Activated CD4-positive, CD25-positive, alpha-beta regulatory T cell (primary cell): ENCODE results near the gene SUPT3H.
"Not testable (repeated sequence)": the region's sequence is repeated elsewhere in the genome, so short reads cannot be mapped to it uniquely, and the experiment has no call there.

Source experiments
- DNase-seq, 4 experiments: peaks; one replicate each; lab custom pipeline; 2025; lab: John Stamatoyannopoulos, UW

The SUPT3H gene

DNA sequence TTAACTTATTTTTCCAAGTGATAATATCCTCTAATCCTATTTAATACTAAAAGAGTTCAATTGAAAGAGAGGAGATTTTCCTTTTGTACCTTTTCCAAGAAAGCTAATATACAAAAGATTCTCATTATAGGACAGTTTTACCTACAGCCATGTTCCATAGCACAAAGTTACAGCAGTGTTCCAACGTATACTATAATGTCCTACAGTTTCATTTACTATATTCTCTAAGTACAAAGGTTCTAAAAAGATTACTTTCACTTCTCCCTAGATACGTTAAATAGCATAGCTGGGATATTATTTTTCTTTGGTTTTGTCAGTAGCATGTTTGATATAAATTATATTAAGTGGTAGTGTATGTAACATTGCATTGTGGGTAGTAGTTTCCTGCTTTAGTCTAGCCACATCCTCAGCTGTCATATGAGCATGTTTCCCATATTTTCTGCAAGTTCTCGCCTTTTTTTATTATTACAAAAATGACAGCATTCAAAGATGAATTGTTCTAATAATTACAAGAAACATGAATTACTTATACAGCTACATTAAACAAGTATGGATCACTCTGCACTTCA lies 54.0 kb downstream of the SUPT3H start:
- no peak for DNase-seq

- no peak for DNase-seq
These were observed 57.4 kb downstream of the SUPT3H start for GRCh38 chr6:45320349-45320748.

DNA sequence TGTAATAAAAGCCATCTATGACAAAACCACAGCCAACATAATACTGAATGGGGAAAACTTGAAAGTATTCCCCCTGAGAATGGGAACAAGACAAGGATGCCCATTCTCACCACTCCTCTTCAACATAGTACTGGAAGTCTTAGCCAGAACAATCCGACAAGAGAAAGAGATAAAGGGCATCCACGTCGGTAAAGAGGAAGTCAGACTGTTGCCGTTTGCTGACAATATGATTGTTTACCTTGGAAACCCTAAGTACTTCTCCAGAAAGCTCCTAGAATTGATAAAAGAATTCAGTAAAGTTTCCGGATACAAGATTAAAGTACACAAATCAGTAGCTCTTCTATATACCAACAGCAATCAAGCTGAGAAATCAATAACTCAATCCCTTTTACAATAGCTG lies 63.6 kb downstream of the SUPT3H start:
- no peak for DNase-seq

GRCh38 chr6:45310118-45310788 lies 67.5 kb downstream of the SUPT3H start:
- DNase-seq, result no peak

- DNase-seq, result no peak
These were observed 72.2 kb downstream of the SUPT3H start for GRCh38 chr6:45305546-45305945.

GRCh38 chr6:45302832-45303231 lies 74.9 kb downstream of the SUPT3H start:
- DNase-seq, result no peak

- no peak for DNase-seq
These were observed 76.2 kb downstream of the SUPT3H start for GRCh38 chr6:45301348-45302142.

DNA sequence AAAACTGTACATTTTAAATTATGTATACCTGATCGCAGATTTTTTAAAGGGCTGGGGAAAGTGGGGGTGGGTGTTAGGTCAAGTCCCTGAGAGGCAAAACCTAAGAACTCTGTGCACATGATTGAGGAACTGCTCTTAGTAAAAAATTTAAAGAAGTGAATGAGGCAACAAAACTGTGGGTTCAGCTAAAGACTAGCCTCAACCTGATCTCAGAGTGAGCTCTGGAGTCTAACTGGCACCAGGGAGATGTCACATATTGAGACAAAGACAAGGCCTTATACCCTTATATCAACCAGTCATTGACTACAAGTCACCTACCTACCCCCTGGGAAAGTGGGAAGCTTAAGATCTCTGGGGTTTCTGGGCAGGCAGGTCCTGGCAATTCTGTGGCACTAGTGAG lies 77.0 kb downstream of the SUPT3H start:
- no peak for DNase-seq

DNA sequence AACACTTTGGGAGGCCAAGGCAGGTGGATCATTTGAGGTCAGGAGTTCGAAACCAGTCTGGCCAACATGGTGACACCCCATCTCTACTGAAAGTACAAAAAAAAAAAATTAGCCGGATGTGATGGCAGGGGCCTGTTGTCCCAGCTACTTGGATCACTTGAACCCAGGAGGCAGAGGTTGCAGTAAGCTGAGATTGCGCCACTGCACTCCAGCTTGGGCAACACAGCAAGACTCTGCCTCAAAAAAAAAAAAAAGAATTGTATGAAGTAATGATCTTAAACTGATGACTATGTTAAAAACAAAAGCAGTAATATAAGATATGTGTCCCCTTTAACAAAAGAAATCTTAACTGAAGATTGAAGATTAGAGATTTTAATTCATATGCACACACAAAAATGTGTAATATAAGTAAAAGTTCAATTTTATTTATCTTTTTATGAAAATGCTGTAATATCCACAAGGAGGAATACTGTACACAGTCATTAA lies 78.6 kb downstream of the SUPT3H start:
- DNase-seq, result no peak

DNA sequence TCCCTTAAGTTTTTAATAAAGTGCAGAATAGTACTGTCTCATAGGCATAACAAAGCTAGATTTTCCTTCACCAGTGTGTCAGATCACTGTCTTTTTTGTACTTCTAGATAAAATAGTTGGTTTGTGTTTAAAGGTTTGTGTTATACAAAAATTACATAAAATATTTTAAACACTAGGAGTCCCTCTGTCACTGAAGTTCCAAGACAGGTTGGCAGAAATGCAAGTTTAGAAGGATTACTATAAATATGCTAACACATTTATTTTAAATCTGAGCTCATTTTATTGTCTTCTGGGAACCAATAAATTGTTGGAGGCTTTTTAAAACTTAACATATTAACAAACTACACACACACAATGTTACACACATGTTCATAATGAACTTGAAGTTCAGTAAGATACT lies 80.4 kb downstream of the SUPT3H start:
- no peak for DNase-seq

- not testable (repeated sequence) for DNase-seq
These were observed 83.6 kb downstream of the SUPT3H start for GRCh38 chr6:45294065-45294701.

DNA sequence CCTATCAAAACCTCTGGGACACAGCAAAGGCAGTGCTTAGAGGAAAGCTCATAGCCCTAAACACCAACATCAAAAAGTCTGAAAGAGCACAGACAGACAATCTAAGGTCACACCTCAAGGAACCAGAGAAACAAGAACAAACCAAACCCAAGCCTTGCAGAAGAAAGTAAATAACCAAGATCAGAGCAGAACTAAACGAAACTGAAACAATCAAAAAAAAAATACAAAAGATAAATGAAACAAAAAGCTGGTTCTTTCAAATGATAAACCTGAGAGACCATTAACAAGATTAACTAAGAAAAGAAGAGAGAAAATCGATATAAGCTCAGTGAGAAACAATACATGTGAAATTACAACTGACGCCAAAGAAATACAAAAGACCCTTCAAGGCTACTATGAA lies 84.4 kb downstream of the SUPT3H start:
- no peak for DNase-seq

DNA sequence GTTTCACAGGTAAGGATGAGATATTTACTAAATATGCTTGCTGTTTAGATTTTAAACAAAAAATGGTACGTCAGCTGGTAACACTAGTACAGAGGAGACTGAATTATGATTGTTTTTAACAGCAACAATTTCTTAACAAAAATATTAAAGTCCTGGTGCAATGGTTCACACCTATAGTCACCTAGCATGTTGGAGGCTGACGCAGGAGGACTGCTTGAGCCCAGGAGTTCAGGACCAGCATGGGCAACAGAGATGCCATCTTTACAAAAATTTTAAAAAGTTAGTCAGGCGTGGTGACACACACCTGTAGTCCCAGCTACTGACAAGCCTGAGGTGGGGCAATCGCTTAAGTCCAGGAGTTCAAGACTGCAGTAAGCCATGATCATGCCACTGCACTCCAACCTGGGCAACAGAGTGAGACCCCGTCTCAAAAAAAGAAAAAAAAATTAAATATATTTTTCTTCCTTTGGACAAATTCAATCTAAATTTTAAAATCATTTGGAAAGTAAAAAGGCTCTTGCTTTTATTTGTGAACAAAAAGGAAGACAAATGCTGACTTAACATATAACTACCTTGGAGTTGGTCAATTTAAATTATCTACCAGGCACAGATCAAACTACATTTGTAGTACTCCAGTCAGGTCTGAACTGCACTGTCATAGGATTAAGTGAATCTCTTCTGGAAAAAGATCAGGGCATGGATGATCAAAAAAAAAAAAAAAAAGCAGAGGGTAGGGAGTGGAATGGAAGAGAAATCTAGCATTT lies 87.8 kb downstream of the SUPT3H start:
- no peak for DNase-seq

DNA sequence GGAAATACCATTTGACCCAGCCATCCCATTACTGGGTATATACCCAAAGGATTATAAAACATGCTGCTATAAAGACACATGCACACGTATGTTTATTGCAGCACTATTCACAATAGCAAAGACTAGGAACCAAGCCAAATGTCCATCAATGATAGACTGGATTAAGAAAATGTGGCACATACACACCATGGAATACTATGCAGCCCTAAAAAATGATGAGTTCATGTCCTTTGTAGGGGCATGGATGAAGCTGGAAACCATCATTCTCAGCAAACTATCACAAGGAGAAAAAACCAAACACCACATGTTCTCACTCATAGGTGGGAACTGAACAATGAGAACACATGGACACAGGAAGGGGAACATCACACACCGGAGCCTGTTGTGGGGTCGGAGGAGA lies 91.0 kb downstream of the SUPT3H start:
- DNase-seq, result not testable (repeated sequence)

DNA sequence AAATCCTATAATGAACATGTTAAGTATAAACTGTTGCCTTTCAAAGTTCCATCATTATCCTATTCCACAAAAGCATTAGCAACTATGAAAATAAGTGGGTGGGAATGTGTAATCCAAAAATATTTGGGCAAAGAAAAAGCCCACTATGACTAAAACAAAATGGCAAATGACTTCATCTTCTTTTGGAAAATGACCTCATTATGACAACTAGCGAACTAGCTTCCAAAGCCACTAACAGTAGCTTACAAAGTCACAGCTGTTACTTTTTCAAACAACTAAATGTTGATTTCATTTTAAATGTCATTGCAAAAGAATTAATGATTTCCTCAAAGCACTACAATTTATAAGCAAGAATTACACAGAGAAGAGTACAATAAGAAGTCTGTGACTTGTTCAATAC lies 99.4 kb downstream of the SUPT3H start:
- no peak for DNase-seq

GRCh38 chr6:45277741-45278140 lies 100.0 kb downstream of the SUPT3H start:
- not testable (repeated sequence) for DNase-seq

GRCh38 chr6:45275358-45275757 lies 102.4 kb downstream of the SUPT3H start:
- no peak for DNase-seq

DNA sequence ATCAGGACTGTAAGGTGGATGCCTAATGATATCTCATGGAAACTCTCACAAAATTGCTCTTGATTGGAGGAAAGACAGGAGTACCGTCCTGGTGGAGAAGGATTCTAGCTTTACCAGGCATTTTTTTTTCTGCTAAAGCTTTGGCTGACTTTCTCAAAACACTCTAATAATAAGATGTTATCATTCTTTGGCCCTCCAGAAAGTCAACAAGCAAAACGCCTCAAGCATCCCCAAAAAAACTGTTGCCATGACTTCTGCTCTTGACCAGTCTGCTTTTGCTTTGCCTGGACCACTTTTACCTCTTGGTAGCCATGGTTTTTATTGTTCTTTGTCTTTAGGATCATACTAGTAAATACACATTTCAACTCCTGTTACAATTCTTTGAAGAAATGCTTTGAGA lies 105.1 kb downstream of the SUPT3H start:
- no peak for DNase-seq

DNA sequence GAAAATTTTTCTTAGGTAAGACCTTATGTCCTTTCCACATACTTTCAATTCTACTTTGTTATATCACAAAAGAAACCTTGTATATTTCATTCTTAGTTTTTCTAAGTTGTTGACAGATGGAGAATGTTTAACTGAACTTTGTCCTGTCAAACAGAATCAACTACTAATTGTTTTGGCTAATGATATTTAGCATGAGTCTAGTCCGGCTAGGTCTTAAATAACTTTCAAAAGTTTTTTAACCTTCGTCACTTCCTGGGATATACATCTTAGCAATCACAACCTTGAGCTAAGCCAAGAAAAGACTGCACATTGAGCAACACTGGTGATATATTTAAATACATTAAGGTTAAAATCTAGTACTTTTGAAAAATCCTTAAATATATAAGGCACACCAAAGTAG lies 112.5 kb downstream of the SUPT3H start:
- DNase-seq, result no peak

DNA sequence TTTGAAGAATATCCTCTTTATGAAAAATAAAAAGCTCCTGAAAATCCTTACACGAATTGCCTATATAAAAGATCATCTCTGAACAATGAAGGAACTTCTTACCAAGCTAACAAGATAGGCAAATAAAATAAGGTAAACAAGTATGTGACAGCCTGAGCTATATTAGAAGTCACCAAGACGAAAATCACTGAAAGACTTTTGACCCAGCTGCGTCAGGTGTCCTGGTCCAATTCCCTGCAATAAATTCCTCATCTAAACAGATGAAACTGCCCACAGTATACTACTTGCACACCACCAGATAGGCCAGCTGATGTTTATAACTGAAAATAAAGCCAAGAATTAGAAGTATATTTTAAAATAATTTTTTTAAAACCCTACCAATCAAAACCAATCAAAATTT lies 117.0 kb downstream of the SUPT3H start:
- no peak for DNase-seq

GRCh38 chr6:45256697-45257695 lies 120.7 kb downstream of the SUPT3H start:
- no peak for DNase-seq
